MM.1S (cell line): ENCODE measurements around the gene RGN.
"Not testable (repeated sequence)": the region's sequence is repeated elsewhere in the genome, so short reads cannot be mapped to it uniquely, and the experiment has no call there.

Experiments
- EZH2phosphoT487 ChIP-seq: fragments of 300-600 bp; sonication (generic); IDR thresholded peaks from 2 replicates; pipeline ENCODE4 v1.6.1; 2018; ENCODE audit warnings: antibody characterized with exemption, low read length
- TF ChIP-seq, protein P1 (sequence below): fragments of 300-600 bp; sonication (generic); IDR thresholded peaks from 2 replicates; pipeline ENCODE4 v1.5.1; 2016; ENCODE audit warnings: antibody characterized with exemption, low read length, mixed read lengths

- TF ChIP-seq, protein P1, sequence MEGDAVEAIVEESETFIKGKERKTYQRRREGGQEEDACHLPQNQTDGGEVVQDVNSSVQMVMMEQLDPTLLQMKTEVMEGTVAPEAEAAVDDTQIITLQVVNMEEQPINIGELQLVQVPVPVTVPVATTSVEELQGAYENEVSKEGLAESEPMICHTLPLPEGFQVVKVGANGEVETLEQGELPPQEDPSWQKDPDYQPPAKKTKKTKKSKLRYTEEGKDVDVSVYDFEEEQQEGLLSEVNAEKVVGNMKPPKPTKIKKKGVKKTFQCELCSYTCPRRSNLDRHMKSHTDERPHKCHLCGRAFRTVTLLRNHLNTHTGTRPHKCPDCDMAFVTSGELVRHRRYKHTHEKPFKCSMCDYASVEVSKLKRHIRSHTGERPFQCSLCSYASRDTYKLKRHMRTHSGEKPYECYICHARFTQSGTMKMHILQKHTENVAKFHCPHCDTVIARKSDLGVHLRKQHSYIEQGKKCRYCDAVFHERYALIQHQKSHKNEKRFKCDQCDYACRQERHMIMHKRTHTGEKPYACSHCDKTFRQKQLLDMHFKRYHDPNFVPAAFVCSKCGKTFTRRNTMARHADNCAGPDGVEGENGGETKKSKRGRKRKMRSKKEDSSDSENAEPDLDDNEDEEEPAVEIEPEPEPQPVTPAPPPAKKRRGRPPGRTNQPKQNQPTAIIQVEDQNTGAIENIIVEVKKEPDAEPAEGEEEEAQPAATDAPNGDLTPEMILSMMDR = not testable (repeated sequence)
- TF ChIP-seq EZH2phosphoT487 = not testable (repeated sequence)
Observed at GRCh38 chrX:47124466-47124865, 46.2 kb downstream of the RGN start.
